Measurements from ENCODE around the gene CD3G.

DNA sequence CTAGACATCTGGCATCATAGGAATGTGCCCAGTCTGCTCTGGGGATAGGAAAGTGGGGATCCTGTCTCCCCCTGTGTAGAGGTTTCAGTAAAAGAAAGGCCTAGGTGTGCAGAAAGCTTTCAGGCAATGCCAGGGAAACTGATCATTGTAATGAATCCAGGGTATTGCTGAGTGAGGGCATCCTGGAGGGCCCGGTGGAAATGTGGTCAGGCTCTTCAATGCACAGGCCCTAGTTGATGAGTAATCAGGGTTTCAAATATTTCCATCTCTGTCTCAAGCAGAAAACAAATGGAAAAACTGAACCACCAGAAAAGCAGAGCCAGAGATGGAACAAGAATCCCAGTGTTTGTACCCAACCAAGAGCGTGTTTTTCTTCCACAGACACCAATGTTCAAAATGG is 37.6 kb upstream of the CD3G start:
- TF ChIP-seq, protein P1, sequence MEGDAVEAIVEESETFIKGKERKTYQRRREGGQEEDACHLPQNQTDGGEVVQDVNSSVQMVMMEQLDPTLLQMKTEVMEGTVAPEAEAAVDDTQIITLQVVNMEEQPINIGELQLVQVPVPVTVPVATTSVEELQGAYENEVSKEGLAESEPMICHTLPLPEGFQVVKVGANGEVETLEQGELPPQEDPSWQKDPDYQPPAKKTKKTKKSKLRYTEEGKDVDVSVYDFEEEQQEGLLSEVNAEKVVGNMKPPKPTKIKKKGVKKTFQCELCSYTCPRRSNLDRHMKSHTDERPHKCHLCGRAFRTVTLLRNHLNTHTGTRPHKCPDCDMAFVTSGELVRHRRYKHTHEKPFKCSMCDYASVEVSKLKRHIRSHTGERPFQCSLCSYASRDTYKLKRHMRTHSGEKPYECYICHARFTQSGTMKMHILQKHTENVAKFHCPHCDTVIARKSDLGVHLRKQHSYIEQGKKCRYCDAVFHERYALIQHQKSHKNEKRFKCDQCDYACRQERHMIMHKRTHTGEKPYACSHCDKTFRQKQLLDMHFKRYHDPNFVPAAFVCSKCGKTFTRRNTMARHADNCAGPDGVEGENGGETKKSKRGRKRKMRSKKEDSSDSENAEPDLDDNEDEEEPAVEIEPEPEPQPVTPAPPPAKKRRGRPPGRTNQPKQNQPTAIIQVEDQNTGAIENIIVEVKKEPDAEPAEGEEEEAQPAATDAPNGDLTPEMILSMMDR (IDR thresholded peaks at IDR 0.05) = no peak
- TF ChIP-seq POLR2A (IDR thresholded peaks at IDR 0.05) = no peak

Data from vagina (tissue), 2 donors.